CD4-positive, alpha-beta T cell (primary cell): ENCODE measurements around the gene CLIP2. TPM values are rescaled to one million over a fixed set of nuclear protein-coding genes. Genes with fewer than 3 reads are reported as not detected.

Experiments
- ATAC-seq: fragments of 200-7000 bp; cut with Tn5 transposase; one replicate; pipeline ENCODE4 v1.10.0; 2022; ENCODE audit warnings: mild to moderate bottlenecking; ENCODE audit not compliant: poor library complexity
- CTCF ChIA-PET: fragments of 350-600 bp; sonication (Branson Sonifier 250); formaldehyde crosslinking; loops from one replicate; lab custom pipeline; 2021; ENCODE audit warnings: antibody characterized with exemption, inconsistent platforms; lab: Charles Lee
- POLR2A ChIA-PET: fragments of 350-600 bp; sonication (Branson Sonifier 250); formaldehyde crosslinking; loops from one replicate; lab custom pipeline; 2021; ENCODE audit warnings: antibody characterized with exemption, inconsistent platforms; lab: Charles Lee
- DNase-seq, 14 experiments: peaks; one replicate each; pipeline ENCODE4 v3.0.0-alpha.2; 2013 to 2020; ENCODE audit warnings: mixed read lengths in 2 of 14
- H3K27ac ChIP-seq, 2 donors: one replicate each; pipeline versions ENCODE4 v1.5.1 to v1.7.0; 2013; ENCODE audit warnings: low read length in 2 of 2, low read depth in 1 of 2, mild to moderate bottlenecking in 1 of 2
- H3K27me3 ChIP-seq, 2 experiments: 1 replicate in 1 of 2; 2 replicates in 1 of 2; pipeline versions ENCODE4 v1.6.1 to v1.7.0; 2013; ENCODE audit warnings: low read length in 2 of 2, control low read depth in 1 of 2, mild to moderate bottlenecking in 1 of 2, moderate library complexity in 1 of 2; ENCODE audit not compliant: insufficient read depth in 2 of 2, control insufficient read depth in 1 of 2
- H3K36me3 ChIP-seq: one replicate; pipeline ENCODE4 v1.6.1; 2013; ENCODE audit warnings: low read length, control low read depth; ENCODE audit not compliant: insufficient read depth
- H3K4me1 ChIP-seq: one replicate; pipeline ENCODE4 v1.6.1; 2013; ENCODE audit warnings: low read length, control low read depth; ENCODE audit not compliant: insufficient read depth
- H3K4me3 ChIP-seq: one replicate; pipeline ENCODE4 v1.5.1; 2013; ENCODE audit warnings: mild to moderate bottlenecking, low read length, moderate library complexity
- H3K9me3 ChIP-seq, 2 experiments: 1 replicate in 1 of 2; 2 replicates in 1 of 2; pipeline versions ENCODE4 v1.6.1 to v1.7.0; 2013; ENCODE audit warnings: low read length in 2 of 2, mild to moderate bottlenecking in 2 of 2, control low read depth in 1 of 2, moderate library complexity in 1 of 2; ENCODE audit not compliant: control insufficient read depth in 1 of 2, insufficient read depth in 1 of 2
- H3K27ac Mint-ChIP-seq: one replicate; pipeline ENCODE4 v1.8.0; 2020; ENCODE audit warnings: mixed read lengths
- H3K27me3 Mint-ChIP-seq: one replicate; pipeline ENCODE4 v1.8.0; 2021; ENCODE audit warnings: mixed read lengths
- H3K36me3 Mint-ChIP-seq: one replicate; pipeline ENCODE4 v1.8.0; 2021; ENCODE audit warnings: low read depth, mixed read lengths
- H3K4me1 Mint-ChIP-seq: one replicate; pipeline ENCODE4 v1.8.0; 2021; ENCODE audit warnings: low read depth, mixed read lengths
- H3K4me3 Mint-ChIP-seq: one replicate; pipeline ENCODE4 v1.8.0; 2020; ENCODE audit warnings: mild to moderate bottlenecking, mixed read lengths
- H3K9me3 Mint-ChIP-seq: one replicate; pipeline ENCODE4 v1.8.0; 2020; ENCODE audit warnings: mixed read lengths
- CTCF ChIP-seq: fragments of 200-600 bp; IDR thresholded peaks from one replicate; pipeline ENCODE4 v1.8.0; 2022; ENCODE audit warnings: antibody characterized with exemption, mild to moderate bottlenecking
- intact Hi-C, 2 experiments: fragments of 100-400 bp; cut with DNase I in 1 of 2; cut with micrococcal nuclease in 1 of 2; formaldehyde crosslinking; loops; one replicate each; pipeline versions ENCODE4 v1.15.1 to v1.9.0; 2023 to 2025; cut with DNase I, micrococcal nuclease
- total RNA-seq, 174 experiments: library from RNA in 2 of 174; stranded (reverse) in 2 of 174; gene quantifications; one replicate each; pipeline ENCODE4 v1.2.3 and lab custom pipeline; 2021 to 2026

Gene CLIP2
- total RNA-seq, 2 experiments from 2014 or later: 2.4 to 2.7 TPM

- no peak for ATAC-seq
- no peaks in the 10 kb centered on the region for H3K36me3 Mint-ChIP-seq
- intact Hi-C loops: no loop called here
- no peaks in the 10 kb centered on the region for H3K9me3 Mint-ChIP-seq
- H3K27me3 Mint-ChIP-seq: no peaks in the 10 kb centered on the region
- Histone ChIP-seq H3K27me3 (no peaks in the 10 kb centered on the region), H3K4me1 (no peaks in the 10 kb centered on the region), H3K4me3 (no peak overlapping the region), H3K9me3 (no peaks in the 10 kb centered on the region), H3K27ac (no peak overlapping the region), H3K36me3 (no peaks in the 10 kb centered on the region)
- POLR2A ChIA-PET: no interaction called here
- TF ChIP-seq CTCF: no peak
- H3K4me1 Mint-ChIP-seq: no peaks in the 10 kb centered on the region
- DNase-seq: no peak
- no peak overlapping the region for H3K27ac Mint-ChIP-seq
- CTCF ChIA-PET: interaction anchor here (0.6 kb wide), 1 partner anchor 1504 kb away, joined by 3 read pairs; no protein-coding TSS in a partner anchor
- H3K4me3 Mint-ChIP-seq: no peak overlapping the region
These were observed 35.5 kb downstream of the CLIP2 start for GRCh38 chr7:74324531-74325209.

GRCh38 chr7:74325210-74325565 lies 36.0 kb downstream of the CLIP2 start:
- Mint-ChIP-seq H3K27ac (no peak overlapping the region), H3K4me1 (no peaks in the 10 kb centered on the region), H3K27me3 (no peaks in the 10 kb centered on the region), H3K4me3 (no peak overlapping the region), H3K36me3 (no peaks in the 10 kb centered on the region), H3K9me3 (no peaks in the 10 kb centered on the region)
- Histone ChIP-seq H3K9me3 (no peaks in the 10 kb centered on the region), H3K4me3 (no peak overlapping the region), H3K4me1 (no peaks in the 10 kb centered on the region), H3K27ac (no peak overlapping the region), H3K36me3 (no peaks in the 10 kb centered on the region), H3K27me3 (no peaks in the 10 kb centered on the region)
- intact Hi-C loops: no loop called here
- DNase-seq (no peak), ATAC-seq (no peak)
- TF ChIP-seq CTCF: no peak
- ChIA-PET CTCF (interaction anchor here (0.6 kb wide), 1 partner anchor 1503 kb away, joined by 3 read pairs; no protein-coding TSS in a partner anchor), POLR2A (no interaction called here)

- intact Hi-C loops: no loop called here
- Mint-ChIP-seq H3K4me3 (no peak overlapping the region), H3K4me1 (no peaks in the 10 kb centered on the region), H3K27ac (no peak overlapping the region), H3K27me3 (no peaks in the 10 kb centered on the region), H3K36me3 (no peaks in the 10 kb centered on the region), H3K9me3 (no peaks in the 10 kb centered on the region)
- Histone ChIP-seq H3K36me3 (no peaks in the 10 kb centered on the region), H3K27me3 (no peaks in the 10 kb centered on the region), H3K27ac (no peak overlapping the region), H3K4me3 (no peak overlapping the region), H3K9me3 (no peaks in the 10 kb centered on the region), H3K4me1 (no peaks in the 10 kb centered on the region)
- TF ChIP-seq CTCF: no peak
- ATAC-seq: no peak
- DNase-seq: no peak
- CTCF ChIA-PET: no interaction called here
- POLR2A ChIA-PET: no interaction called here
These were observed 40.0 kb downstream of the CLIP2 start for GRCh38 chr7:74329225-74329624.
